Hepatocyte (in vitro differentiated cells): Measurements from ENCODE around the gene IGF1. TPM values are rescaled to one million over a fixed set of nuclear protein-coding genes. Genes with fewer than 3 reads are reported as not detected.

Experiments used
- DNase-seq: peaks from one replicate; pipeline ENCODE4 v3.0.0-alpha.2; 2016; ENCODE audit warnings: low spot score
- H2AFZ ChIP-seq: fragments of 200-600 bp; sonication (generic); 2 replicates; pipeline ENCODE4 v1.6.0; 2016; ENCODE audit warnings: antibody characterized with exemption, mild to moderate bottlenecking
- H3K27ac ChIP-seq: fragments of 200-600 bp; sonication (generic); 2 replicates; pipeline ENCODE4 v1.5.1; 2016; ENCODE audit warnings: mild to moderate bottlenecking
- H3K27me3 ChIP-seq: fragments of 200-600 bp; sonication (generic); 2 replicates; pipeline ENCODE4 v1.6.1; 2016
- H3K36me3 ChIP-seq: fragments of 200-600 bp; sonication (generic); replicated peaks from 2 replicates; pipeline ENCODE4 v1.5.1; 2016; ENCODE audit warnings: low read depth; ENCODE audit not compliant: insufficient read depth
- H3K4me1 ChIP-seq: fragments of 200-600 bp; sonication (generic); 2 replicates; pipeline ENCODE4 v1.5.1; 2016; ENCODE audit warnings: mild to moderate bottlenecking, moderate library complexity; ENCODE audit not compliant: insufficient read depth
- H3K4me2 ChIP-seq: fragments of 200-600 bp; sonication (generic); 2 replicates; pipeline ENCODE4 v1.6.0; 2016
- H3K4me3 ChIP-seq: fragments of 200-600 bp; sonication (generic); 2 replicates; pipeline ENCODE4 v1.5.1; 2016; ENCODE audit warnings: mild to moderate bottlenecking
- H3K79me2 ChIP-seq: fragments of 200-600 bp; sonication (generic); 2 replicates; pipeline ENCODE4 v1.6.0; 2017; ENCODE audit warnings: mild to moderate bottlenecking
- H3K9me2 ChIP-seq: fragments of 200-600 bp; sonication (generic); replicated peaks from 2 replicates; pipeline ENCODE4 v1.6.0; 2017; ENCODE audit warnings: mild to moderate bottlenecking; ENCODE audit not compliant: insufficient read depth
- H3K9me3 ChIP-seq: fragments of 200-600 bp; sonication (generic); 2 replicates; pipeline ENCODE4 v1.5.1; 2016; ENCODE audit warnings: low read depth, mild to moderate bottlenecking
- H4K20me1 ChIP-seq: fragments of 200-600 bp; sonication (generic); 2 replicates; pipeline ENCODE4 v1.6.0; 2016; ENCODE audit warnings: mild to moderate bottlenecking; ENCODE audit not compliant: insufficient read depth, poor library complexity, severe bottlenecking
- CTCF ChIP-seq: fragments of 200-600 bp; sonication (generic); IDR thresholded peaks from 2 replicates; pipeline ENCODE4 v1.5.1; 2016; ENCODE audit warnings: antibody characterized with exemption, mild to moderate bottlenecking; ENCODE audit not compliant: poor library complexity
- EZH2 ChIP-seq: fragments of 200-600 bp; sonication (generic); IDR thresholded peaks from 2 replicates; pipeline ENCODE4 v1.6.1; 2016; ENCODE audit warnings: antibody characterized with exemption, mild to moderate bottlenecking, borderline replicate concordance
- EZH2phosphoT487 ChIP-seq: fragments of 200-600 bp; sonication (generic); IDR thresholded peaks from one replicate; pipeline ENCODE4 v1.6.1; 2018; ENCODE audit warnings: antibody characterized with exemption, mild to moderate bottlenecking, low read depth, moderate library complexity; ENCODE audit not compliant: unreplicated experiment, severe bottlenecking
- WGBS: methylation state at CpG from one replicate; pipeline ENCODE4 v1.1.6; 2016; ENCODE audit warnings: low lambda C conversion rate; ENCODE audit errors: missing lambda C conversion rate; 5-methylcytosine and 5-hydroxymethylcytosine counted together
- polyA plus RNA-seq: library from polyadenylated mRNA; unstranded; fragments of >200 nt; fragmentation: Nextera tagmentation; extraction: Ambion mirVana; gene quantifications from 2 replicates; pipeline ENCODE4 v1.2.1, GENCODE V29; 2016
- total RNA-seq: library from RNA; depleted of rRNA; stranded (reverse); fragments of >200 nt; gene quantifications from 2 replicates; pipeline ENCODE4 v1.2.3, GENCODE V29; 2014

The IGF1 gene
- total and polyA plus RNA-seq, 2 experiments from 2014 or later = 10.0 to 12.0 TPM

GRCh38 chr12:102408487-102409297 is 71.7 kb downstream of the IGF1 start:
- Histone ChIP-seq H4K20me1 (no peaks in the 10 kb centered on the region), H3K4me1 (peaks cover 7% of the 10 kb centered on the region), H3K4me3 (no peak overlapping the region), H3K79me2 (no peaks in the 10 kb centered on the region), H3K27me3 (no peaks in the 10 kb centered on the region), H2AFZ (no peak overlapping the region), H3K4me2 (no peak overlapping the region), H3K36me3 (no peaks in the 10 kb centered on the region), H3K27ac (no peak overlapping the region), H3K9me2 (no peaks in the 10 kb centered on the region), H3K9me3 (no peaks in the 10 kb centered on the region)
- no peak for DNase-seq
- TF ChIP-seq CTCF = no peak
- TF ChIP-seq EZH2phosphoT487 = no peak
- no peak for TF ChIP-seq EZH2
- 75% methylated on average over 4 of the region's 4 CpGs for WGBS

GRCh38 chr12:102407776-102408486 is 72.4 kb downstream of the IGF1 start:
- TF ChIP-seq EZH2phosphoT487 = no peak
- TF ChIP-seq CTCF = no peak
- no peak for TF ChIP-seq EZH2
- Histone ChIP-seq H3K4me3 (no peak overlapping the region), H3K9me2 (no peaks in the 10 kb centered on the region), H3K36me3 (no peaks in the 10 kb centered on the region), H3K4me2 (no peak overlapping the region), H3K27ac (no peak overlapping the region), H4K20me1 (no peaks in the 10 kb centered on the region), H3K9me3 (no peaks in the 10 kb centered on the region), H3K27me3 (no peaks in the 10 kb centered on the region), H3K4me1 (peaks cover 7% of the 10 kb centered on the region), H3K79me2 (no peaks in the 10 kb centered on the region), H2AFZ (no peak overlapping the region)
- WGBS = 76% methylated on average over 3 of the region's 3 CpGs
- DNase-seq = no peak

- H3K27ac ChIP-seq = no peak overlapping the region
- TF ChIP-seq EZH2phosphoT487 (no peak), EZH2 (no peak), CTCF (no peak)
- no peak overlapping the region for H2AFZ ChIP-seq
Observed at GRCh38 chr12:102406033-102406584, 74.3 kb downstream of the IGF1 start.

More at GRCh38 chr12:102406033-102406584, 74.3 kb downstream of the IGF1 start:
- no peaks in the 10 kb centered on the region for H3K9me3 ChIP-seq
- no peak overlapping the region for H3K4me2 ChIP-seq
- H4K20me1 ChIP-seq = no peaks in the 10 kb centered on the region
- H3K4me3 ChIP-seq = no peak overlapping the region
- peak; percentile 29 for DNase-seq
- H3K79me2 ChIP-seq = no peaks in the 10 kb centered on the region
- no peaks in the 10 kb centered on the region for H3K9me2 ChIP-seq
- 61% methylated on average over 7 of the region's 7 CpGs for WGBS
- H3K36me3 ChIP-seq = no peaks in the 10 kb centered on the region
- peaks cover 7% of the 10 kb centered on the region for H3K4me1 ChIP-seq
- no peaks in the 10 kb centered on the region for H3K27me3 ChIP-seq
